GM23338 (cell line): Measurements from ENCODE around the gene RRP9. TPM values are rescaled to one million over a fixed set of nuclear protein-coding genes. Genes with fewer than 3 reads are reported as not detected.

Experiments
- ATAC-seq: fragments of 200-7000 bp; cut with Tn5 transposase; 3 replicates; pipeline ENCODE4 v1.9.1; 2020
- DNase-seq: peaks from one replicate; pipeline ENCODE4 v3.0.0-alpha.2; 2015; ENCODE audit warnings: low spot score
- H2AFZ ChIP-seq: fragments of 200-600 bp; sonication (generic); 2 replicates; pipeline ENCODE4 v1.8.0; 2016; ENCODE audit warnings: antibody characterized with exemption, mild to moderate bottlenecking, moderate library complexity
- H3F3A ChIP-seq: fragments of 200-600 bp; sonication (generic); replicated peaks from 2 replicates; pipeline ENCODE4 v1.8.0; 2017; ENCODE audit warnings: antibody characterized with exemption, mixed run types, low read depth
- H3K27ac ChIP-seq: fragments of 200-600 bp; sonication (generic); 2 replicates; pipeline ENCODE4 v1.6.1; 2016; ENCODE audit warnings: low read depth
- H3K27me3 ChIP-seq: fragments of 200-600 bp; sonication (generic); 2 replicates; pipeline ENCODE4 v1.8.0; 2016; ENCODE audit warnings: mild to moderate bottlenecking, mixed run types, moderate library complexity; ENCODE audit not compliant: insufficient read depth
- H3K36me3 ChIP-seq: fragments of 200-600 bp; sonication (generic); 2 replicates; pipeline ENCODE4 v1.8.0; 2016; ENCODE audit warnings: mild to moderate bottlenecking; ENCODE audit not compliant: insufficient read depth
- H3K4me1 ChIP-seq: fragments of 200-600 bp; sonication (generic); 2 replicates; pipeline ENCODE4 v1.8.0; 2016; ENCODE audit warnings: mild to moderate bottlenecking, moderate library complexity; ENCODE audit not compliant: insufficient read depth
- H3K4me2 ChIP-seq: fragments of 200-600 bp; sonication (generic); 2 replicates; pipeline ENCODE4 v1.7.1; 2017; ENCODE audit warnings: mixed run types
- H3K4me3 ChIP-seq: fragments of 200-600 bp; sonication (generic); 2 replicates; pipeline ENCODE4 v1.6.1; 2016; ENCODE audit warnings: mixed run types
- H3K79me2 ChIP-seq: fragments of 200-600 bp; sonication (generic); replicated peaks from 2 replicates; pipeline ENCODE4 v1.8.0; 2017; ENCODE audit warnings: mild to moderate bottlenecking; ENCODE audit not compliant: insufficient read depth
- H3K9me2 ChIP-seq: fragments of 200-600 bp; sonication (generic); 2 replicates; pipeline ENCODE4 v1.8.0; 2017; ENCODE audit not compliant: insufficient read depth
- H4K20me1 ChIP-seq: fragments of 200-600 bp; sonication (generic); replicated peaks from 2 replicates; pipeline ENCODE4 v1.8.0; 2017; ENCODE audit warnings: mild to moderate bottlenecking; ENCODE audit not compliant: insufficient read depth
- H3K27ac Mint-ChIP-seq: 2 replicates; pipeline ENCODE4 v1.8.0; 2020; ENCODE audit warnings: inconsistent platforms, mild to moderate bottlenecking, moderate library complexity, mixed read lengths
- H3K27me3 Mint-ChIP-seq: 3 replicates; pipeline ENCODE4 v1.8.0; 2022; ENCODE audit warnings: low read depth, mild to moderate bottlenecking, moderate library complexity, mixed read lengths, inconsistent platforms; ENCODE audit not compliant: insufficient read depth, poor library complexity
- H3K36me3 Mint-ChIP-seq: 3 replicates; pipeline ENCODE4 v1.8.0; 2021; ENCODE audit warnings: low read depth, mild to moderate bottlenecking, inconsistent platforms, moderate library complexity, mixed read lengths
- H3K4me1 Mint-ChIP-seq: 3 replicates; pipeline ENCODE4 v1.8.0; 2020; ENCODE audit warnings: mild to moderate bottlenecking, inconsistent platforms, mixed read lengths
- H3K4me3 Mint-ChIP-seq: 3 replicates; pipeline ENCODE4 v1.8.0; 2021; ENCODE audit warnings: moderate library complexity, mild to moderate bottlenecking, inconsistent platforms, mixed read lengths
- H3K9me3 Mint-ChIP-seq: 3 replicates; pipeline ENCODE4 v1.8.0; 2020; ENCODE audit warnings: moderate library complexity, mild to moderate bottlenecking, inconsistent platforms, mixed read lengths
- CREB1 ChIP-seq: fragments of 250-450 bp; sonication (Bioruptor Pico); IDR thresholded peaks from 2 replicates; pipeline ENCODE4 v1.5.0; 2020; ENCODE audit warnings: low read depth, mild to moderate bottlenecking, moderate library complexity
- EZH2 ChIP-seq: fragments of 200-600 bp; sonication (generic); IDR thresholded peaks from one replicate; pipeline ENCODE4 v1.8.0; 2017; ENCODE audit warnings: antibody characterized with exemption, mild to moderate bottlenecking, low read depth; ENCODE audit not compliant: unreplicated experiment
- EZH2phosphoT487 ChIP-seq: fragments of 200-600 bp; sonication (generic); IDR thresholded peaks from one replicate; pipeline ENCODE4 v1.8.1; 2018; ENCODE audit warnings: antibody characterized with exemption; ENCODE audit not compliant: unreplicated experiment
- JUNB ChIP-seq: IDR thresholded peaks from one replicate; pipeline ENCODE4 v1.6.1; 2016; ENCODE audit warnings: antibody characterized with exemption; ENCODE audit not compliant: unreplicated experiment
- POLR2AphosphoS5 ChIP-seq: IDR thresholded peaks from 2 replicates; pipeline ENCODE4 v1.6.1; 2016; ENCODE audit warnings: antibody characterized with exemption, low read depth
- REST ChIP-seq: IDR thresholded peaks from one replicate; pipeline ENCODE4 v1.6.1; 2018; ENCODE audit warnings: antibody characterized with exemption; ENCODE audit not compliant: unreplicated experiment
- STAT1 ChIP-seq: IDR thresholded peaks from one replicate; pipeline ENCODE4 v1.6.1; 2016; ENCODE audit warnings: antibody characterized with exemption; ENCODE audit not compliant: unreplicated experiment
- ZNF114 ChIP-seq: fragments of 250-450 bp; sonication (Bioruptor Pico); IDR thresholded peaks from 2 replicates; pipeline ENCODE4 v1.5.0; 2020; ENCODE audit warnings: mild to moderate bottlenecking, moderate library complexity
- ZNF462 ChIP-seq: fragments of 250-450 bp; sonication (Bioruptor Pico); IDR thresholded peaks from 2 replicates; pipeline ENCODE4 v1.5.0; 2020; ENCODE audit warnings: mild to moderate bottlenecking, moderate library complexity
- polyA plus RNA-seq: library from polyadenylated mRNA; unstranded; fragments of >200 nt; fragmentation: Nextera tagmentation; extraction: Ambion mirVana; gene quantifications from 2 replicates; pipeline ENCODE4 v1.2.1, GENCODE V29; 2016
- total RNA-seq: library from RNA; depleted of rRNA; stranded (reverse); fragments of >200 nt; shearing (Covaris generic); gene quantifications from 2 replicates; pipeline ENCODE4 v1.2.3, GENCODE V29; 2014

Gene RRP9
- total and polyA plus RNA-seq, 2 experiments from 2014 or later = 62.4 to 68.1 TPM

- TF ChIP-seq REST (no peak), POLR2AphosphoS5 (no peak)
These were observed 46.8 kb upstream of the RRP9 start (continued) for GRCh38 chr3:51988286-51989146.

GRCh38 chr3:51987568-51987967 lies 45.9 kb upstream of the RRP9 start:
- H3K79me2 ChIP-seq = no peaks in the 10 kb centered on the region
- no peak for TF ChIP-seq EZH2phosphoT487
- no peak for TF ChIP-seq POLR2AphosphoS5
- TF ChIP-seq CREB1 (CRISPR knock-in tag) = no peak
- no peak for TF ChIP-seq ZNF114 (CRISPR knock-in tag)
- TF ChIP-seq REST = no peak
- no peak for TF ChIP-seq STAT1
- no peak for TF ChIP-seq JUNB
- no peak for TF ChIP-seq EZH2
- no peak for TF ChIP-seq ZNF462 (CRISPR knock-in tag)
- H3K4me3 Mint-ChIP-seq = no peak overlapping the region
- H3K4me2 ChIP-seq = no peak overlapping the region
- H3K9me2 ChIP-seq = no peaks in the 10 kb centered on the region
- ATAC-seq = no peak
- H2AFZ ChIP-seq = no peak overlapping the region
- no peaks in the 10 kb centered on the region for H3K27me3 ChIP-seq
- peaks cover 24% of the 10 kb centered on the region for H3K4me1 Mint-ChIP-seq
- no peak overlapping the region for H3K27ac Mint-ChIP-seq
- peaks cover 11% of the 10 kb centered on the region for H3K4me1 ChIP-seq
- H3K27me3 Mint-ChIP-seq = peaks cover 20% of the 10 kb centered on the region
- no peak overlapping the region for H3K27ac ChIP-seq
- peaks cover 4% of the 10 kb centered on the region; the same call in 1 of the 2 replicates for H4K20me1 ChIP-seq
- H3K4me3 ChIP-seq = no peak overlapping the region
- no peak for DNase-seq
- peaks cover 18% of the 10 kb centered on the region for H3F3A ChIP-seq
- peaks cover under 1% of the 10 kb centered on the region; the same call in 1 of the 2 replicates for H3K36me3 ChIP-seq
- no peaks in the 10 kb centered on the region for H3K9me3 Mint-ChIP-seq
- peaks cover 20% of the 10 kb centered on the region for H3K36me3 Mint-ChIP-seq
